Osteocyte (in vitro differentiated cells): ENCODE data around the gene TMEM169. TPM values are rescaled to one million over a fixed set of nuclear protein-coding genes. Genes with fewer than 3 reads are reported as not detected.
"Not testable (repeated sequence)": the region's sequence is repeated elsewhere in the genome, so short reads cannot be mapped to it uniquely, and the experiment has no call there.

Experiments used
- DNase-seq: peaks from one replicate; pipeline ENCODE4 v3.0.0; 2021; ENCODE audit warnings: mixed read lengths; ENCODE audit not compliant: unreplicated experiment; ENCODE audit errors: extremely low spot score
- H3K27ac Mint-ChIP-seq: one replicate; pipeline ENCODE4 v1.8.0; 2021; ENCODE audit warnings: mild to moderate bottlenecking, mixed read lengths; ENCODE audit not compliant: unreplicated experiment
- H3K27me3 Mint-ChIP-seq: one replicate; pipeline ENCODE4 v1.8.0; 2021; ENCODE audit warnings: mixed read lengths; ENCODE audit not compliant: unreplicated experiment
- H3K36me3 Mint-ChIP-seq: one replicate; pipeline ENCODE4 v1.8.0; 2021; ENCODE audit warnings: mixed read lengths; ENCODE audit not compliant: unreplicated experiment
- H3K4me1 Mint-ChIP-seq: one replicate; pipeline ENCODE4 v1.8.0; 2021; ENCODE audit warnings: mixed read lengths; ENCODE audit not compliant: unreplicated experiment
- H3K4me3 Mint-ChIP-seq: one replicate; pipeline ENCODE4 v1.8.0; 2021; ENCODE audit warnings: mild to moderate bottlenecking, moderate library complexity, mixed read lengths; ENCODE audit not compliant: unreplicated experiment
- H3K9me3 Mint-ChIP-seq: one replicate; pipeline ENCODE4 v1.8.0; 2021; ENCODE audit warnings: mixed read lengths; ENCODE audit not compliant: unreplicated experiment
- CTCF ChIP-seq: fragments of 200-600 bp; sonication (generic); IDR thresholded peaks from 2 replicates; pipeline ENCODE4 v1.5.0; 2021; ENCODE audit warnings: antibody characterized with exemption, mild to moderate bottlenecking, moderate library complexity
- total RNA-seq: library from RNA; stranded (reverse); gene quantifications from 2 replicates; pipeline ENCODE4 v1.2.1, GENCODE V29; 2021

The TMEM169 gene
- total RNA-seq, 1 donor from 2014 or later, result 1.5 TPM

DNA sequence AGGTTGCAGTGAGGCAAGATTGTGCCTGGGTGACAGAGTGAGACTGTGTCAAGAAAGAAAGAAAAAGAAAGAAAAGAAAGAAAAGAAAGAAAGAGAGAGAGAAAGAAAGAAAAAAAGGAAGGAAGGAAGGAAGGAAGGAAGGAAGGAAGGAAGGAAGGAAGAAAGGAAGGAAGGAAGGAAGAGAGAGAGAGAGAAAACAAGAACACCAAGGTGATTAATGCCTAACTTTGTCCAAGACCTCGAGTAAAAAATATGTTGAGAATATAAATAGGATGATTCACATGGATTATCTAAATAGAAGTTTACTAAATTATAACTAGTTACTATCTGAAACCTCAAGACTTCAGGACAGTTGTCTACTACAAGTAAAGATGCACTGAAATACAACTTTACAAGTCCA is 7.3 kb upstream of the TMEM169 start:
- no peak overlapping the region for H3K4me3 Mint-ChIP-seq
- no peaks in the 10 kb centered on the region for H3K36me3 Mint-ChIP-seq
- H3K4me1 Mint-ChIP-seq, result peaks cover 5% of the 10 kb centered on the region
- no peaks in the 10 kb centered on the region for H3K9me3 Mint-ChIP-seq
- no peak for TF ChIP-seq CTCF
- no peak for DNase-seq
- H3K27ac Mint-ChIP-seq, result no peak overlapping the region
- no peaks in the 10 kb centered on the region for H3K27me3 Mint-ChIP-seq

- peaks cover 5% of the 10 kb centered on the region for H3K4me1 Mint-ChIP-seq
- H3K36me3 Mint-ChIP-seq, result no peaks in the 10 kb centered on the region
- no peaks in the 10 kb centered on the region for H3K9me3 Mint-ChIP-seq
- H3K4me3 Mint-ChIP-seq, result no peak overlapping the region
- no peak for DNase-seq
- TF ChIP-seq CTCF, result no peak
- no peak overlapping the region for H3K27ac Mint-ChIP-seq
- no peaks in the 10 kb centered on the region for H3K27me3 Mint-ChIP-seq
These were observed 6.9 kb upstream of the TMEM169 start for GRCh38 chr2:216074794-216075193.

GRCh38 chr2:216075510-216076485 is 5.9 kb upstream of the TMEM169 start:
- H3K27me3 Mint-ChIP-seq, result no peaks in the 10 kb centered on the region
- H3K9me3 Mint-ChIP-seq, result no peaks in the 10 kb centered on the region
- peaks cover 7% of the 10 kb centered on the region for H3K4me1 Mint-ChIP-seq
- H3K27ac Mint-ChIP-seq, result no peak overlapping the region
- DNase-seq, result no peak
- H3K4me3 Mint-ChIP-seq, result no peak overlapping the region
- no peak for TF ChIP-seq CTCF
- H3K36me3 Mint-ChIP-seq, result no peaks in the 10 kb centered on the region

GRCh38 chr2:216078776-216079175 is 2.9 kb upstream of the TMEM169 start:
- Mint-ChIP-seq H3K9me3 (no peaks in the 10 kb centered on the region), H3K36me3 (no peaks in the 10 kb centered on the region), H3K27ac (no peak overlapping the region), H3K4me1 (peaks cover 29% of the 10 kb centered on the region), H3K4me3 (no peak overlapping the region), H3K27me3 (no peaks in the 10 kb centered on the region)
- TF ChIP-seq CTCF, result no peak
- no peak for DNase-seq

DNA sequence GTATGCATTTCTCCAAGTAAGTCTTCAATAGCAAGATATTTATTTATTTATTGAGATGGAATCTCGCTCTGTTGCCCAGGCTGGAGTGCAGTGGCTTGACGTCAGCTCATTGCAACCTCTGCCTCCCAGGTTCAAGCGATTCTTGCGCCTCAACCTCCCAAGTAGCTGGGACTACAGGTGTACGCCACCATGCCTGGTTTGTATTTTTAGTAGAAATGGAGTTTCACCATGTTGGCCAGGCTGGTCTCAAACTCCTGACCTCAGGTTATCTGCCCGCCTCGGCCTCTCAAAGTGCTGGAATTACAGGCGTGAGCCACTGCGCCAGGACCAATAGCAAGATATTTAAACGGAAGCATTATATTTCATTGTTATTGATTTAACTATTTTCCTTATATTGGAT is 1.7 kb upstream of the TMEM169 start:
- not testable (repeated sequence) for H3K4me3 Mint-ChIP-seq, H3K9me3 Mint-ChIP-seq, DNase-seq, H3K27me3 Mint-ChIP-seq, H3K36me3 Mint-ChIP-seq, H3K27ac Mint-ChIP-seq
- peaks cover 37% of the 10 kb centered on the region for H3K4me1 Mint-ChIP-seq
